ENCODE measurements around the gene ANO1. TPM values are rescaled to one million over a fixed set of nuclear protein-coding genes. Genes with fewer than 3 reads are reported as not detected.

The ANO1 gene
- total RNA-seq, 1 donor from 2014 or later: 3.8 TPM

DNA sequence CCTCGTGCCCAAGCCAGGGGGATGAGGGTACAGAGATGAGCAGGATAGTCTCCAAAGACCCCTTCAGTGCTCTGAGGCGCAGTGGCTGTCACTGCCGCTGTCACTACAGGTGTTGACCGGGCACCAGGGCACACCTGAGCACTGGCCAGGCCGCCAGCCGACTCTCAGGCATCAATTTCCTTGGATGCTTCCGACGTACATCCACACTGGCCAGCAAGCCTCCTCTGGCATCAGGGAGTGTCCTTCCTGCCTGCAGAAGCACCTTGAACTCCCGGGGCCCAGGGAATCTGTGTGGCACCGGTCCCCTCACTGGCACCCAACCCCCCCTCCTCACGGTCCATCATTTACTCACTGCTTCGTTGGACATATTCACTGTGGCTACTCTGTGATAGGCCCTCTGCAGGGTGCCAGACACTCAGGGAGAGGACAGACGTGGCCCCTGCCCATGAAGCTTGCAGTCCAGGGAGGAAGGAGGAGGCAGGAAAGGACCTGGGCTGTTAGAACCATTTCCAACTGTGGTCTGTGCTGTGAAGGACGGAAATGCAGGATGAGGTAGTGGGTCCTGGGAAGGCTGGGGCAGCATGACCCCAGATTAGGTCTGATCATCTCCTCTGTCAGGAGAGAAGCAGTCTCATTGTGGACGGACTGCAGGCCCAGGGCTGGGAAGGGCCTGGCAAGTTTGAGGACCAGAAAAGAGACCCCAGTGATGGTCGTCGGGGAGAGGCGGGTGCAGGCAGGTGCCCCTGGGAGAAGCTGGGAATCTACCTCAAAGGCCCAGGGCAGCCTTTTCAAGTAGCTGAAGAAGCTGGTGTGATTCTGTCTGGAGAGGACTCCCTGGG, 46.3 kb upstream of the ANO1 start:
- H3K27me3 Mint-ChIP-seq (ENCODE audit: unreplicated experiment): peaks cover 5% of the 10 kb centered on the region
- H3K27ac Mint-ChIP-seq (ENCODE audit: unreplicated experiment): no peak overlapping the region
- peaks cover 9% of the 10 kb centered on the region for H3K4me1 Mint-ChIP-seq (ENCODE audit: unreplicated experiment)
- H3K4me3 Mint-ChIP-seq (ENCODE audit: unreplicated experiment): no peak overlapping the region
- TF ChIP-seq, protein P1, sequence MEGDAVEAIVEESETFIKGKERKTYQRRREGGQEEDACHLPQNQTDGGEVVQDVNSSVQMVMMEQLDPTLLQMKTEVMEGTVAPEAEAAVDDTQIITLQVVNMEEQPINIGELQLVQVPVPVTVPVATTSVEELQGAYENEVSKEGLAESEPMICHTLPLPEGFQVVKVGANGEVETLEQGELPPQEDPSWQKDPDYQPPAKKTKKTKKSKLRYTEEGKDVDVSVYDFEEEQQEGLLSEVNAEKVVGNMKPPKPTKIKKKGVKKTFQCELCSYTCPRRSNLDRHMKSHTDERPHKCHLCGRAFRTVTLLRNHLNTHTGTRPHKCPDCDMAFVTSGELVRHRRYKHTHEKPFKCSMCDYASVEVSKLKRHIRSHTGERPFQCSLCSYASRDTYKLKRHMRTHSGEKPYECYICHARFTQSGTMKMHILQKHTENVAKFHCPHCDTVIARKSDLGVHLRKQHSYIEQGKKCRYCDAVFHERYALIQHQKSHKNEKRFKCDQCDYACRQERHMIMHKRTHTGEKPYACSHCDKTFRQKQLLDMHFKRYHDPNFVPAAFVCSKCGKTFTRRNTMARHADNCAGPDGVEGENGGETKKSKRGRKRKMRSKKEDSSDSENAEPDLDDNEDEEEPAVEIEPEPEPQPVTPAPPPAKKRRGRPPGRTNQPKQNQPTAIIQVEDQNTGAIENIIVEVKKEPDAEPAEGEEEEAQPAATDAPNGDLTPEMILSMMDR (IDR thresholded peaks at IDR 0.05; ENCODE audit: unreplicated experiment): no peak
- DNase-seq (ENCODE audit: low spot score): no peak
- H3K36me3 Mint-ChIP-seq (ENCODE audit: low read depth, unreplicated experiment): peaks cover under 1% of the 10 kb centered on the region
- H3K9me3 Mint-ChIP-seq (ENCODE audit: unreplicated experiment): no peaks in the 10 kb centered on the region

GRCh38 chr11:70032470-70032795, 45.7 kb upstream of the ANO1 start:
- DNase-seq (ENCODE audit: low spot score): no peak
- Mint-ChIP-seq H3K4me1 (ENCODE audit: unreplicated experiment) (peaks cover 9% of the 10 kb centered on the region), H3K4me3 (ENCODE audit: unreplicated experiment) (no peak overlapping the region), H3K36me3 (ENCODE audit: low read depth, unreplicated experiment) (peaks cover 5% of the 10 kb centered on the region), H3K9me3 (ENCODE audit: unreplicated experiment) (no peaks in the 10 kb centered on the region), H3K27ac (ENCODE audit: unreplicated experiment) (no peak overlapping the region), H3K27me3 (ENCODE audit: unreplicated experiment) (peaks cover 5% of the 10 kb centered on the region)
- TF ChIP-seq, protein P1 (IDR thresholded peaks at IDR 0.05; ENCODE audit: unreplicated experiment): no peak

DNA sequence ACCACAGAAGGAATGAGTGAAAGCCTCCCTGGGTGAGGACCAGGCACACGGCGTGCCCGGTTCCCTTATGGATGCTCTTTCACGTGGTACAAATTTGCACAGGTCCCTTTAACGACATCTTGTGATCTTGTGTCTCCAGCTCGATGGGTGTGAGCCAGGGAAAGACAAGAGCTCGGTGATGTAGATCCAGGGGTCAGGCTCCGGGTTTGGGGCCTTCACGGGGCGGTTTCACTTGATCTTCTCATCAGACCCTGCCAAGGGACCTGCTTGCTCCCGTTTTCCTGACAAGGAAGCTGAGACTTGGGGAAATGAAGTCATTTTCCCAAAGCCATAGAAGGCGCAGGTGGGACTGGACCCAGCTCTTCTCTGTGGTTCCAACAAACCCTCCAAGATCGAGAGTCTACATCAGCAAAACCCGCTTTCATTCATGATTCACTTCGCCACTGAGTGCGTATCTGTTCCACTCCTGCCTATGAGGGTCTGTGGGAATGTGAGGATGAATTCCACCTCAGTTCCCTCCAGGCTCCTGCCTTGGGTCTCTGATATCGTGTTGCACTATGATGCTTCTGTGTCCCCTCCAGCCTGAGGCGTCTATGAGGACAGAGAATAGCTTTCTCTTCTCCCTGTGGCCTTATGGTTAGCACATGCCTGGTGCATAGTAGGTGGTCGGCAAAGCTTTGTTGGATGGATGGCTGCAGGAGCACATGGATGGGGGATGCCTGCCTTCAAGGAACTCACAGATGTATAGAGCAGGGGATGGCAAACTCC, 45.0 kb upstream of the ANO1 start:
- TF ChIP-seq, protein P1 (IDR thresholded peaks at IDR 0.05; ENCODE audit: unreplicated experiment): no peak
- Mint-ChIP-seq H3K4me3 (ENCODE audit: unreplicated experiment) (no peak overlapping the region), H3K36me3 (ENCODE audit: low read depth, unreplicated experiment) (peaks cover 5% of the 10 kb centered on the region), H3K4me1 (ENCODE audit: unreplicated experiment) (peaks cover 9% of the 10 kb centered on the region), H3K27ac (ENCODE audit: unreplicated experiment) (no peak overlapping the region), H3K9me3 (ENCODE audit: unreplicated experiment) (no peaks in the 10 kb centered on the region), H3K27me3 (ENCODE audit: unreplicated experiment) (peaks cover 5% of the 10 kb centered on the region)
- no peak for DNase-seq (ENCODE audit: low spot score)

- H3K27ac Mint-ChIP-seq (ENCODE audit: unreplicated experiment): no peak overlapping the region
- H3K4me1 Mint-ChIP-seq (ENCODE audit: unreplicated experiment): peaks cover 9% of the 10 kb centered on the region
- peaks cover 4% of the 10 kb centered on the region for H3K9me3 Mint-ChIP-seq (ENCODE audit: unreplicated experiment)
- H3K36me3 Mint-ChIP-seq (ENCODE audit: low read depth, unreplicated experiment): peaks cover 8% of the 10 kb centered on the region
- H3K27me3 Mint-ChIP-seq (ENCODE audit: unreplicated experiment): peaks cover 5% of the 10 kb centered on the region
- DNase-seq (ENCODE audit: low spot score): no peak
- TF ChIP-seq, protein P1 (IDR thresholded peaks at IDR 0.05; ENCODE audit: unreplicated experiment): no peak
- H3K4me3 Mint-ChIP-seq (ENCODE audit: unreplicated experiment): no peak overlapping the region
These were observed 44.4 kb upstream of the ANO1 start for GRCh38 chr11:70033711-70034070.

Data from endothelial cell (in vitro differentiated cells).